ENCODE measurements around the gene OXNAD1.

DNA sequence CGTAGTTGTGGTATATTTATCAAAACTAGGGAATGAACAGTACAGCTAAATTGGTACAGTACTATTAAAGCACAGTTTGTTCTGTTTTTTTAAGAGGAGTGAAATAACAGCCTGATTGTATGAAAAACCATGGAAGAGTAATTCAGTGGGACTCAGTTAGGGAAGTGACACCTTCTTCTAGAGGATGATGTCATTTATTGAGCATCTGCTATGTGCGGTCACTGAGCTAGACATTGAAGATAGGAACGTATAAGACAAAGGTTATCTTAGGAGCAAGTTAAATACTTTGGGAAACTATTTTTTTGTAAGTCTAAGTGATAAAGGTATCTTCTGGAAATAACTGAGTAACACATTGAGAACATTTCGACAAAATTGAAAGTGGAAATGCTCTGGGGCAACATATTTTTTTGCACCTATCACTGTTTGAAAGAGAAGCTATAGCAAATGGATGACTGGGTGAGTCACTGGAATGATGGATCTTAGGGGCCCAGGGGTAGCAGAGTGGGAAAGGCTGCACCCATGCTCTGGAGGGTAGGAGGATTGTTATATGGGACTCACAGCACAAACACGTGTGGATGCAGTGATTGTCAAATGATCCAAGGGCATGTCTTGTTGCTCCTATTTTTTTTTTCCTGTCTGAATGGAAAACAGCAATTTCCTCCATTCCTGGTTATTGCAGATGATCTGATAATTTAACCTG, 43.0 kb downstream of the OXNAD1 start:
- TF ChIP-seq POU2F2 (IDR thresholded peaks at IDR 0.05; ENCODE audit: low read depth, low read length) = no peak
- TF ChIP-seq POLR2A (IDR thresholded peaks at IDR 0.05; ENCODE audit: low read depth, low read length) = peak; percentile 13; the same call in 1 of the 2 replicates
- TF ChIP-seq TAF1 (IDR thresholded peaks at IDR 0.05; ENCODE audit: low read depth, low read length) = no peak
- TF ChIP-seq POLR2AphosphoS5 (IDR thresholded peaks at IDR 0.05; ENCODE audit: low read depth, low read length) = no peak
- no peak for TF ChIP-seq SPI1 (IDR thresholded peaks at IDR 0.05; ENCODE audit: low read depth, low read length)
- TF ChIP-seq PAX5 (IDR thresholded peaks at IDR 0.05; ENCODE audit: insufficient read depth, low read length, severe bottlenecking) = no peak
